ENCODE results near the gene ARID2. TPM values are rescaled to one million over a fixed set of nuclear protein-coding genes. Genes with fewer than 3 reads are reported as not detected.

ARID2 gene
- polyA plus RNA-seq, 1 donor from 2014 or later, result 20.6 TPM

GRCh38 chr12:45785315-45785714 lies 55.8 kb downstream of the ARID2 start:
- H3K9me2 ChIP-seq (ENCODE audit: insufficient read depth, low read length), result no peaks in the 10 kb centered on the region
- no peak overlapping the region for H3K4me3 ChIP-seq (ENCODE audit: low read length)
- H4K20me1 ChIP-seq (ENCODE audit: insufficient read depth), result no peaks in the 10 kb centered on the region
- H2AFZ ChIP-seq (ENCODE audit: low read depth, low read length), result no peak overlapping the region
- H3K4me2 ChIP-seq (ENCODE audit: low read length), result no peak overlapping the region
- H3K27me3 ChIP-seq (ENCODE audit: insufficient read depth, low read depth, low read length), result no peaks in the 10 kb centered on the region
- peaks cover 30% of the 10 kb centered on the region for H3K79me2 ChIP-seq (replicated peaks; ENCODE audit: insufficient read depth, low read length)
- TF ChIP-seq TAF1 (IDR thresholded peaks at IDR 0.05; ENCODE audit: low read depth), result no peak
- no peak for TF ChIP-seq CTCF (IDR thresholded peaks at IDR 0.05; ENCODE audit: poor library complexity, severe bottlenecking)
- no peaks in the 10 kb centered on the region for H3K9me3 ChIP-seq (ENCODE audit: low read length)
- no peaks in the 10 kb centered on the region for H3K36me3 ChIP-seq (ENCODE audit: insufficient read depth, low read length)
- H3K9ac ChIP-seq (ENCODE audit: low read length), result no peak overlapping the region
- no peak overlapping the region for H3K27ac ChIP-seq (ENCODE audit: low read length)
- H3F3A ChIP-seq (ENCODE audit: insufficient read depth, low read length, poor library complexity, severe bottlenecking), result no peaks in the 10 kb centered on the region

GRCh38 chr12:45789025-45789424 lies 59.5 kb downstream of the ARID2 start:
- Histone ChIP-seq H3F3A (ENCODE audit: insufficient read depth, low read length, poor library complexity, severe bottlenecking) (no peaks in the 10 kb centered on the region), H3K36me3 (ENCODE audit: insufficient read depth, low read length) (no peaks in the 10 kb centered on the region), H3K27ac (ENCODE audit: low read length) (no peak overlapping the region), H3K9me2 (ENCODE audit: insufficient read depth, low read length) (no peaks in the 10 kb centered on the region), H2AFZ (ENCODE audit: low read depth, low read length) (no peak overlapping the region), H3K79me2 (replicated peaks; ENCODE audit: insufficient read depth, low read length) (peaks cover 56% of the 10 kb centered on the region), H4K20me1 (ENCODE audit: insufficient read depth) (no peaks in the 10 kb centered on the region), H3K27me3 (ENCODE audit: insufficient read depth, low read depth, low read length) (no peaks in the 10 kb centered on the region), H3K4me3 (ENCODE audit: low read length) (no peak overlapping the region), H3K4me2 (ENCODE audit: low read length) (no peak overlapping the region), H3K9me3 (ENCODE audit: low read length) (no peaks in the 10 kb centered on the region), H3K9ac (ENCODE audit: low read length) (no peak overlapping the region)
- TF ChIP-seq POLR2AphosphoS5 (IDR thresholded peaks at IDR 0.05) (no peak), CTCF (IDR thresholded peaks at IDR 0.05; ENCODE audit: poor library complexity, severe bottlenecking) (no peak)

- H3K4me3 ChIP-seq (ENCODE audit: low read length), result no peak overlapping the region
- no peaks in the 10 kb centered on the region for H3F3A ChIP-seq (ENCODE audit: insufficient read depth, low read length, poor library complexity, severe bottlenecking)
- no peaks in the 10 kb centered on the region for H4K20me1 ChIP-seq (ENCODE audit: insufficient read depth)
- H3K9me2 ChIP-seq (ENCODE audit: insufficient read depth, low read length), result no peaks in the 10 kb centered on the region
- no peaks in the 10 kb centered on the region for H3K27me3 ChIP-seq (ENCODE audit: insufficient read depth, low read depth, low read length)
- TF ChIP-seq EP300 (conservative IDR thresholded peaks at IDR 0.05; ENCODE audit: poor library complexity, severe bottlenecking) (no peak), CTCF (IDR thresholded peaks at IDR 0.05; ENCODE audit: poor library complexity, severe bottlenecking) (no peak), MXI1 (conservative IDR thresholded peaks at IDR 0.05; ENCODE audit: poor library complexity, severe bottlenecking) (no peak), POLR2AphosphoS5 (IDR thresholded peaks at IDR 0.05) (no peak), RAD21 (conservative IDR thresholded peaks at IDR 0.05) (no peak), TAF1 (IDR thresholded peaks at IDR 0.05; ENCODE audit: low read depth) (no peak), REST (IDR thresholded peaks at IDR 0.05; ENCODE audit: borderline replicate concordance) (no peak), SMC3 (conservative IDR thresholded peaks at IDR 0.05; ENCODE audit: poor library complexity) (no peak), EZH2 (IDR thresholded peaks at IDR 0.05; ENCODE audit: borderline replicate concordance, insufficient read depth, low read length, poor library complexity, severe bottlenecking) (no peak)
- H3K9me3 ChIP-seq (ENCODE audit: low read length), result no peaks in the 10 kb centered on the region
- no peaks in the 10 kb centered on the region for H3K36me3 ChIP-seq (ENCODE audit: insufficient read depth, low read length)
- H2AFZ ChIP-seq (ENCODE audit: low read depth, low read length), result no peak overlapping the region
- H3K4me2 ChIP-seq (ENCODE audit: low read length), result no peak overlapping the region
- H3K27ac ChIP-seq (ENCODE audit: low read length), result no peak overlapping the region
- H3K9ac ChIP-seq (ENCODE audit: low read length), result no peak overlapping the region
- peaks cover 54% of the 10 kb centered on the region for H3K79me2 ChIP-seq (replicated peaks; ENCODE audit: insufficient read depth, low read length)
Measured at GRCh38 chr12:45794422-45794821, 64.9 kb downstream of the ARID2 start.

Measured in neural cell (in vitro differentiated cells).